Measurements from ENCODE around the gene ZDHHC22.

DNA sequence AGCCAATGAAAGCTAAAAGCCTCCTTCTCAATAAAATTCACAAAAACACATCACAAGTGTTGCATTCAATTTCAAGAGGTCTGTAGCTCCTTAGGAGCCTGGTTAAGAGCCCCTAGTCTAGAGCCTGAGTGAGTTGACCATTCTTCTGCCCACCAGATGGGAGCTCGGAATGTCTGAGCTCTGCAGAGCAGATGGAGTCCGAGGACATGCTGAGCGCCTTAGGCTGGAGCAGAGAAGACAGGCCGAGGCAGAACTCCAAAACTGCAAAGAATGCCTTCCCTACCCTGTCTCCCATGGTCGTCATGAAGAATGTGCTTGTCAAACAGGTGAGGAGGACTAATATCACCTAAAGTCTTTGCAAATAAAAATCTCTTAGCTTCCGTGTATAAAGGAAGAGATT lies 31.9 kb downstream of the ZDHHC22 start:
- TF ChIP-seq ARNTL (CRISPR knock-in tag; IDR thresholded peaks at IDR 0.05; ENCODE audit: borderline replicate concordance, low read depth) = no peak
- no peak for TF ChIP-seq TOX (CRISPR knock-in tag; IDR thresholded peaks at IDR 0.05; ENCODE audit: borderline replicate concordance)
